Retinal pigment epithelial cell (primary cell): ENCODE results near the gene GDAP2.

ENCODE experiments used
- DNase-seq: peaks from one replicate; pipeline ENCODE4 v3.0.0-alpha.2; 2010; ENCODE audit warnings: low read depth
- H3K4me3 ChIP-seq: 2 replicates; pipeline ENCODE4 v1.5.1; 2011; ENCODE audit warnings: mild to moderate bottlenecking, low read length, control low read depth, moderate library complexity
- CTCF ChIP-seq: conservative IDR thresholded peaks from 2 replicates; pipeline ENCODE4 v1.5.1; 2011; ENCODE audit warnings: low read depth, low read length, control low read depth, inconsistent platforms

GDAP2 gene

GRCh38 chr1:117929343-117930172 lies at the start of gene GDAP2, which contains the start of gene WDR3:
Gene GDAP2 (minus strand): TSS chr1:117929621. CDS start chr1:117920357, 9,264 bp downstream.
Gene WDR3 (plus strand): TSS chr1:117929739. CDS start chr1:117933320, 3,581 bp downstream.
- no peak for TF ChIP-seq CTCF
- H3K4me3 ChIP-seq, result peak within 1 kb of the TSS; percentile 97
- DNase-seq, result peak; percentile 86

- no peak for DNase-seq
Measured at GRCh38 chr1:117976381-117976780, 47.0 kb upstream of the GDAP2 start.

GRCh38 chr1:117971777-117972176 lies 42.4 kb upstream of the GDAP2 start:
- no peak for DNase-seq
- no peak overlapping the region for H3K4me3 ChIP-seq
- no peak for TF ChIP-seq CTCF

More at GRCh38 chr1:117976381-117976780, 47.0 kb upstream of the GDAP2 start:
- no peak overlapping the region for H3K4me3 ChIP-seq
- no peak for TF ChIP-seq CTCF

- DNase-seq, result no peak
- TF ChIP-seq CTCF, result no peak
- no peak overlapping the region for H3K4me3 ChIP-seq
Measured at GRCh38 chr1:117970252-117970651, 40.8 kb upstream of the GDAP2 start.

- peak; percentile 43 for DNase-seq
- H3K4me3 ChIP-seq, result no peak overlapping the region
- no peak for TF ChIP-seq CTCF
Measured at GRCh38 chr1:117967881-117968280, 38.5 kb upstream of the GDAP2 start.

GRCh38 chr1:117967477-117967876 lies 38.1 kb upstream of the GDAP2 start:
- no peak for DNase-seq
- no peak overlapping the region for H3K4me3 ChIP-seq

More at GRCh38 chr1:117967477-117967876, 38.1 kb upstream of the GDAP2 start:
- no peak for TF ChIP-seq CTCF
